ENCODE measurements around the gene NEUROD2. TPM values are rescaled to one million over a fixed set of nuclear protein-coding genes. Genes with fewer than 3 reads are reported as not detected.
A peak's percentile ranks its signal among the peaks of the same experiment; 100 is the strongest.

NEUROD2 gene
- total and polyA plus RNA-seq, 2 of the 8 experiments (the other 6 are each of a cell fraction or from before 2014, with no cell fraction given) = not detected

DNA sequence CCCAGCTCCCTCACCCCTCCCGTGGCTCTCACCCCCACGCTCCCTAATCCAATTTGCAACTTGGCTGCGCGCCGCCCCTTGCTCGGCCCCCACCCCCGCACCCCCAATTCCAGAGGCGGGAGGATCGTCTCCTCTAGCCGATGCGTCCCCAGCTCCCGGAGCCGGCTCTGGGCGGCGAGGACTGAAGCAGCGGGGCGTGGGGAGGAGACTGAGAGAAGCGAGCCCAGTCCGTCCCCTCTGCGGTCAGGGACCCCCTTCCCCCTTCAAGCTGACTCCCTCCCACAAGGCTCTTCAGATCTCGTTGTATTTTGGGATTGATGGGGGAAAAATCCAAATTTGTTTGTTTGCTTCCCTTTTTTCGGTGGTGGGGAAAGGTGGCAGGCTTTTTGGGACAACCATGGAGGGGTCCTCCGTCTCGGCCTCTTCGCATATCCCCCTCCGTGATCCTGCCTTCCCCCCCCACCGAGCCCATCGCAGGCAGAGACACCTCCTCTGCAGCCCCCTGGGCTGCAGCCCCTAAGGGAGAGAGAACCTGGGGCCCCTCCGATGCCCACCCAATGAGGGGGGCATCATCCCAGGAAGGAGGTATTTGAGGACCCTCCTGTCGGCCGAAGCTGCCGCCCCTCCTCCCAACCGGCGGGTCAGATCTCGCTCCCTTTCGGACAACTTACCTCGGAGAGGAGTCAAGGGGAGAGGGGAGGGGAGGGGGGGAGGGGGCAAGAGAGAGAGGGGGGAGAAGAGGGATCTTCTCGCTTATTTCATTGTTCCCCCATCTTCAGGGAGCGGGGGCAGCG, 466 bp downstream of the NEUROD2 start:
- H3K56ac ChIP-seq (replicated peaks; ENCODE audit: insufficient read length, low read depth, low read length) = no peak overlapping the region
- peak overlapping the region; percentile 90 for H3K4me2 ChIP-seq (ENCODE audit: insufficient read depth in 1 of 2, low read depth in 2 of 2, low read length in 2 of 2)
- peak overlapping the region; percentile 76 for H3K4ac ChIP-seq (replicated peaks; ENCODE audit: insufficient read length, low read depth, low read length)
- H3K23me2 ChIP-seq (ENCODE audit: low read depth, low read length) = peaks cover 14% of the 10 kb centered on the region; the same call in 1 of the 2 replicates
- H2BK15ac ChIP-seq (ENCODE audit: low read length) = no peak overlapping the region
- no peaks in the 10 kb centered on the region for H3K36me3 ChIP-seq (ENCODE audit: control insufficient read depth in 2 of 4, insufficient read depth in 4 of 4, low read length in 3 of 4)
- no peak overlapping the region for H4K5ac ChIP-seq (ENCODE audit: insufficient read length, low read depth, low read length)
- H2BK5ac ChIP-seq (ENCODE audit: low read depth, low read length) = no peak overlapping the region
- H3K23ac ChIP-seq (ENCODE audit: insufficient read length) = no peak overlapping the region
- H3K4me3 ChIP-seq (ENCODE audit: extremely low read depth in 1 of 4, insufficient read depth in 2 of 4, low read depth in 3 of 4, low read length in 4 of 4) = peak overlapping the region; percentile 12 to 59 (median 42)
- H3K18ac ChIP-seq (ENCODE audit: extremely low read depth, low read length) = no peak overlapping the region; the same call in 1 of the 2 replicates
- DNase-seq (ENCODE audit: low read depth in 1 of 2, low spot score in 2 of 2) (peak in 1 of 2 experiments; percentile 80), FAIRE-seq (no peak)
- ChIA-PET CTCF (ENCODE audit: partially characterized antibody) (interaction anchor here (1.1 to 10.7 kb wide), 6 partner anchors 8 to 93 kb away, joined by 3 to 140 read pairs (median 4); partner anchors contain the start of genes ERBB2 and PPP1R1B), POLR2A (ENCODE audit: partially characterized antibody) (interaction anchor here (0.7 to 2.7 kb wide), 5 partner anchors 9 to 667 kb away, joined by 3 to 15 read pairs (median 3); no protein-coding TSS in a partner anchor)
- H3K27ac ChIP-seq (ENCODE audit: low read depth, low read length) = no peak overlapping the region
- no peaks in the 10 kb centered on the region for H3K9me3 ChIP-seq (ENCODE audit: insufficient read depth in 2 of 2, low read depth in 1 of 2, low read length in 1 of 2)
- 0 out of 2 replicates have a peak overlapping the region, but pooled peaks have one; percentile 48 for H2BK20ac ChIP-seq (ENCODE audit: low read length)
- peaks cover 63 to 93% (median 82%) of the 10 kb centered on the region in 4 experiments for H3K27me3 ChIP-seq (replicated peaks in 1 of 4; ENCODE audit: control insufficient read depth in 3 of 4, extremely low read depth in 1 of 4, insufficient read depth in 3 of 4, low read length in 3 of 4)
- no peaks in the 10 kb centered on the region for H3K79me1 ChIP-seq (ENCODE audit: low read depth, low read length)
- H4K91ac ChIP-seq (replicated peaks; ENCODE audit: insufficient read length, low read length) = no peak overlapping the region
- no peak overlapping the region for H2AFZ ChIP-seq (ENCODE audit: low read length)
- no peak overlapping the region for H2BK12ac ChIP-seq (ENCODE audit: low read depth, low read length)
- H3K4me1 ChIP-seq (replicated peaks in 1 of 4; ENCODE audit: control insufficient read depth in 3 of 4, insufficient read depth in 4 of 4, low read length in 3 of 4) = peaks cover under 1 to 38% (median 19%) of the 10 kb centered on the region in 4 experiments
- no peak overlapping the region for H3K9ac ChIP-seq (replicated peaks in 1 of 4; ENCODE audit: extremely low read depth in 1 of 4, low read depth in 3 of 4, low read length in 3 of 4)
- H4K8ac ChIP-seq (ENCODE audit: extremely low read depth, insufficient read depth, low read length) = peak overlapping the region; percentile 57; the same call in 1 of the 2 replicates
- peak; percentile 54 for TF ChIP-seq RNF2 (IDR thresholded peaks at IDR 0.05; ENCODE audit: borderline replicate concordance, low read depth, low read length, missing control alignments, poor library complexity, severe bottlenecking)
- no peak for TF ChIP-seq TAF7 (optimal IDR thresholded peaks at IDR 0.05; ENCODE audit: borderline replicate concordance, low read depth, low read length)
- TF ChIP-seq, protein P1, sequence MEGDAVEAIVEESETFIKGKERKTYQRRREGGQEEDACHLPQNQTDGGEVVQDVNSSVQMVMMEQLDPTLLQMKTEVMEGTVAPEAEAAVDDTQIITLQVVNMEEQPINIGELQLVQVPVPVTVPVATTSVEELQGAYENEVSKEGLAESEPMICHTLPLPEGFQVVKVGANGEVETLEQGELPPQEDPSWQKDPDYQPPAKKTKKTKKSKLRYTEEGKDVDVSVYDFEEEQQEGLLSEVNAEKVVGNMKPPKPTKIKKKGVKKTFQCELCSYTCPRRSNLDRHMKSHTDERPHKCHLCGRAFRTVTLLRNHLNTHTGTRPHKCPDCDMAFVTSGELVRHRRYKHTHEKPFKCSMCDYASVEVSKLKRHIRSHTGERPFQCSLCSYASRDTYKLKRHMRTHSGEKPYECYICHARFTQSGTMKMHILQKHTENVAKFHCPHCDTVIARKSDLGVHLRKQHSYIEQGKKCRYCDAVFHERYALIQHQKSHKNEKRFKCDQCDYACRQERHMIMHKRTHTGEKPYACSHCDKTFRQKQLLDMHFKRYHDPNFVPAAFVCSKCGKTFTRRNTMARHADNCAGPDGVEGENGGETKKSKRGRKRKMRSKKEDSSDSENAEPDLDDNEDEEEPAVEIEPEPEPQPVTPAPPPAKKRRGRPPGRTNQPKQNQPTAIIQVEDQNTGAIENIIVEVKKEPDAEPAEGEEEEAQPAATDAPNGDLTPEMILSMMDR (IDR thresholded peaks at IDR 0.05; ENCODE audit: control extremely low read depth in 1 of 3, insufficient read depth in 1 of 3, low read depth in 1 of 3, low read length in 3 of 3) = no peak
- no peak for TF ChIP-seq CBX8 (IDR thresholded peaks at IDR 0.05; ENCODE audit: borderline replicate concordance, low read depth, low read length)
- no peak for TF ChIP-seq TCF12 (IDR thresholded peaks at IDR 0.05; ENCODE audit: low read depth, low read length)
- no peak for TF ChIP-seq CBX5 (IDR thresholded peaks at IDR 0.05; ENCODE audit: low read depth, low read length)
- peaks cover 0 to 11% of the 10 kb centered on the region in 2 experiments for H4K20me1 ChIP-seq (replicated peaks in 1 of 2; ENCODE audit: control insufficient read depth in 1 of 2, insufficient read depth in 2 of 2, low read length in 2 of 2)
- H2AK5ac ChIP-seq (ENCODE audit: low read depth, low read length) = no peak overlapping the region
- no peak overlapping the region for H2BK120ac ChIP-seq (replicated peaks; ENCODE audit: low read depth, low read length)
- 0% methylated on average over 12 of the region's 40 CpGs; no CpG with 5 or more reads in 1 of the 2 experiments for WGBS, 2 experiments (ENCODE audit: extremely low coverage in 1 of 2, insufficient coverage in 1 of 2, insufficient read length in 1 of 2, insufficient replicate concordance in 2 of 2, low coverage in 1 of 2, low lambda C conversion rate in 2 of 2, missing lambda C conversion rate in 1 of 2)
- H3K14ac ChIP-seq (ENCODE audit: insufficient read length) = no peak overlapping the region
- no peaks in the 10 kb centered on the region for H3K79me2 ChIP-seq (ENCODE audit: control insufficient read depth in 1 of 2, insufficient read depth in 2 of 2, low read length in 2 of 2)
